ENCODE data around the gene UBAP1L. TPM values are rescaled to one million over a fixed set of nuclear protein-coding genes. Genes with fewer than 3 reads are reported as not detected.

UBAP1L gene
- total RNA-seq, 1 experiment from 2014 or later: 2.5 TPM

GRCh38 chr15:65066001-65066634, 48.9 kb downstream of the UBAP1L start:
- ChIA-PET CTCF (no interaction called here), POLR2A (ENCODE audit: unreplicated experiment) (interaction anchor here (0.7 kb wide), 1 partner anchor 52 kb away, joined by 17 read pairs; no protein-coding TSS in a partner anchor)
- H3K4me2 ChIP-seq: no peak overlapping the region
- H4K20me1 ChIP-seq (ENCODE audit: insufficient read depth): no peaks in the 10 kb centered on the region
- H3K79me2 ChIP-seq (ENCODE audit: low read depth): no peaks in the 10 kb centered on the region
- intact Hi-C loops (cut with micrococcal nuclease; ENCODE audit: unreplicated experiment): no loop called here
- BruUV-seq (replicated peaks): no TSS peak
- H3K36me3 ChIP-seq (ENCODE audit: low read depth): no peaks in the 10 kb centered on the region
- no peak overlapping the region for H3K27ac ChIP-seq
- H3F3A ChIP-seq (ENCODE audit: insufficient read depth, low read depth): no peaks in the 10 kb centered on the region
- DNase-seq: no peak
- H2AFZ ChIP-seq: no peak overlapping the region
- H3K4me3 ChIP-seq: no peak overlapping the region
- H3K9me2 ChIP-seq (ENCODE audit: insufficient read depth): no peaks in the 10 kb centered on the region
- TF ChIP-seq CTCF (conservative IDR thresholded peaks at IDR 0.05): no peak
- TF ChIP-seq EZH2 (IDR thresholded peaks at IDR 0.05; ENCODE audit: low read depth): no peak
- H3K27me3 ChIP-seq (ENCODE audit: insufficient read depth, low read depth): no peaks in the 10 kb centered on the region; the same call in 1 of the 2 replicates
- no peaks in the 10 kb centered on the region for H3K9me3 ChIP-seq (ENCODE audit: insufficient read depth, low read depth)
- no peaks in the 10 kb centered on the region for H3K4me1 ChIP-seq (replicated peaks; ENCODE audit: insufficient read depth)

DNA sequence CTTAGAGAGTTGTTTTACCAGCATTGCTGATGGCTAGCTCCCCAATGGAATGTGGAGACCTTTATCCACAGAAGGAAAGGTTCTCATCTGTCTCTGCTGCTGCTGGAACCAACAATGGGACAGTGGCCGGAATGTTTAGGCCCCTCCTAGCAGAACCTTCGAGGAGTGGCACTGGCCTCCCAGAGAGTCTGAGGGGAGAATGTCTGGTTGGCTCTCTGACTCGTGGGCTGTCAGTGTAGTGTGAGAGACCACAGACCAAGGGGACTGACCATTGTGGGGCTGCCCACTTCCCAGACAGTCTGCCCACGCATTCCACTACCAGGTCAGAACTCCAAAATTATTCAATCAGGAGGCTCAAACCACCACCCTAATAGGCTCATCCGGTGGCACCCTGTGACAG, 52.3 kb downstream of the UBAP1L start:
- CTCF ChIA-PET: interaction anchor here (0.5 to 0.6 kb wide), 2 partner anchors 12 to 159 kb away, joined by 3 to 4 read pairs; no protein-coding TSS in a partner anchor
- intact Hi-C loops (cut with micrococcal nuclease; ENCODE audit: unreplicated experiment): no loop called here
- H3K9me2 ChIP-seq (ENCODE audit: insufficient read depth): no peaks in the 10 kb centered on the region
- no peak for TF ChIP-seq EZH2 (IDR thresholded peaks at IDR 0.05; ENCODE audit: low read depth)
- no peak for TF ChIP-seq CTCF (conservative IDR thresholded peaks at IDR 0.05)
- no peak overlapping the region for H2AFZ ChIP-seq
- DNase-seq: no peak
- H3K27ac ChIP-seq: no peak overlapping the region
- H3K4me3 ChIP-seq: no peak overlapping the region
- no peaks in the 10 kb centered on the region; the same call in 1 of the 2 replicates for H3K27me3 ChIP-seq (ENCODE audit: insufficient read depth, low read depth)
- H3K9me3 ChIP-seq (ENCODE audit: insufficient read depth, low read depth): no peaks in the 10 kb centered on the region; the same call in 1 of the 2 replicates
- H3F3A ChIP-seq (ENCODE audit: insufficient read depth, low read depth): no peaks in the 10 kb centered on the region
- no TSS peak for BruUV-seq (replicated peaks)
- POLR2A ChIA-PET (ENCODE audit: unreplicated experiment): interaction anchor here (0.6 kb wide), 1 partner anchor 249 kb away, joined by 7 read pairs; no protein-coding TSS in a partner anchor
- H4K20me1 ChIP-seq (ENCODE audit: insufficient read depth): no peaks in the 10 kb centered on the region
- no peak overlapping the region for H3K4me2 ChIP-seq
- H3K4me1 ChIP-seq (replicated peaks; ENCODE audit: insufficient read depth): peaks cover 6% of the 10 kb centered on the region
- no peaks in the 10 kb centered on the region for H3K79me2 ChIP-seq (ENCODE audit: low read depth)
- H3K36me3 ChIP-seq (ENCODE audit: low read depth): no peaks in the 10 kb centered on the region

GRCh38 chr15:65062061-65062460, 52.9 kb downstream of the UBAP1L start:
- Histone ChIP-seq H3K27ac (no peak overlapping the region), H3K4me3 (no peak overlapping the region), H2AFZ (no peak overlapping the region), H3K27me3 (ENCODE audit: insufficient read depth, low read depth) (no peaks in the 10 kb centered on the region; the same call in 1 of the 2 replicates), H3K36me3 (ENCODE audit: low read depth) (no peaks in the 10 kb centered on the region), H3K4me2 (no peak overlapping the region), H3K4me1 (replicated peaks; ENCODE audit: insufficient read depth) (peaks cover 11% of the 10 kb centered on the region), H3K9me2 (ENCODE audit: insufficient read depth) (no peaks in the 10 kb centered on the region), H3K79me2 (ENCODE audit: low read depth) (no peaks in the 10 kb centered on the region), H3K9me3 (ENCODE audit: insufficient read depth, low read depth) (no peaks in the 10 kb centered on the region; the same call in 1 of the 2 replicates), H3F3A (ENCODE audit: insufficient read depth, low read depth) (no peaks in the 10 kb centered on the region), H4K20me1 (ENCODE audit: insufficient read depth) (no peaks in the 10 kb centered on the region)
- BruUV-seq (replicated peaks): no TSS peak
- intact Hi-C loops (cut with micrococcal nuclease; ENCODE audit: unreplicated experiment): no loop called here
- ChIA-PET CTCF (interaction anchor here (0.6 to 0.9 kb wide), 4 partner anchors 12 to 271 kb away, joined by 3 to 11 read pairs (median 4); no protein-coding TSS in a partner anchor), POLR2A (ENCODE audit: unreplicated experiment) (no interaction called here)
- no peak for DNase-seq
- no peak for TF ChIP-seq CTCF (conservative IDR thresholded peaks at IDR 0.05)
- TF ChIP-seq EZH2 (IDR thresholded peaks at IDR 0.05; ENCODE audit: low read depth): no peak
